GM18870 (cell line): ENCODE results near the gene FCN2.

Experiments
- ATAC-seq: cut with Tn5 transposase; IDR thresholded peaks from one replicate; pipeline ENCODE4 v1.9.1; 2021; ENCODE audit warnings: moderate library complexity; ENCODE audit not compliant: unreplicated experiment

Gene FCN2

GRCh38 chr9:134929193-134930158 lies 48.9 kb downstream of the FCN2 start:
- no peak for ATAC-seq

GRCh38 chr9:134930398-134930797 lies 49.8 kb downstream of the FCN2 start:
- ATAC-seq, result no peak

GRCh38 chr9:134932171-134932570 lies 51.6 kb downstream of the FCN2 start:
- ATAC-seq, result no peak

GRCh38 chr9:134932606-134933005 lies 52.0 kb downstream of the FCN2 start:
- no peak for ATAC-seq

GRCh38 chr9:134933076-134933659 lies 52.6 kb downstream of the FCN2 start:
- ATAC-seq, result no peak

- no peak for ATAC-seq
Measured at GRCh38 chr9:134935056-134935640, 54.5 kb downstream of the FCN2 start.

GRCh38 chr9:134935701-134936345 lies 55.2 kb downstream of the FCN2 start:
- ATAC-seq, result no peak

- peak; percentile 32 for ATAC-seq
Measured at GRCh38 chr9:134936346-134937163, 55.9 kb downstream of the FCN2 start.
